HEK293T (cell line): Measurements from ENCODE around the gene ATXN7.
A peak's percentile ranks its signal among the peaks of the same experiment; 100 is the strongest.

Experiments used
- CTCF ChIA-PET: fragments of 350-600 bp; formaldehyde crosslinking; extraction: SDS; loops from one replicate; lab custom pipeline; 2021; ENCODE audit warnings: antibody characterized with exemption, inconsistent platforms; lab: Yijun Ruan, JAX
- POLR2A ChIA-PET: fragments of 350-600 bp; formaldehyde crosslinking; extraction: SDS; loops from one replicate; lab custom pipeline; 2020; ENCODE audit warnings: antibody characterized with exemption, inconsistent platforms; lab: Yijun Ruan, JAX
- DNase-seq: peaks from one replicate; pipeline ENCODE4 v3.0.0; 2012; ENCODE audit warnings: mixed read lengths; ENCODE audit errors: extremely low spot score
- ARNT ChIP-seq: fragments of 450-650 bp; IDR thresholded peaks from 2 replicates; pipeline ENCODE4 v1.6.1; 2017; ENCODE audit warnings: mild to moderate bottlenecking
- BHLHE40 ChIP-seq: fragments of 450-650 bp; IDR thresholded peaks from 2 replicates; pipeline ENCODE4 v1.6.1; 2016; ENCODE audit warnings: mild to moderate bottlenecking, moderate library complexity, borderline replicate concordance
- CTBP1 ChIP-seq: fragments of 450-650 bp; IDR thresholded peaks from 2 replicates; pipeline ENCODE4 v1.6.1; 2016; ENCODE audit warnings: borderline replicate concordance
- ELF4 ChIP-seq: fragments of 450-650 bp; IDR thresholded peaks from 2 replicates; pipeline ENCODE4 v1.6.1; 2017; ENCODE audit warnings: antibody characterized with exemption
- FOXA1 ChIP-seq: fragments of 450-650 bp; IDR thresholded peaks from 2 replicates; pipeline ENCODE4 v1.6.1; 2016; ENCODE audit warnings: mild to moderate bottlenecking
- FOXK2 ChIP-seq: fragments of 450-650 bp; IDR thresholded peaks from 2 replicates; pipeline ENCODE4 v1.6.1; 2016; ENCODE audit warnings: mild to moderate bottlenecking
- FOXM1 ChIP-seq: fragments of 450-650 bp; IDR thresholded peaks from 2 replicates; pipeline ENCODE4 v1.6.1; 2017; ENCODE audit warnings: mild to moderate bottlenecking, borderline replicate concordance
- HDGF ChIP-seq: fragments of 450-650 bp; IDR thresholded peaks from 2 replicates; pipeline ENCODE4 v1.6.1; 2017; ENCODE audit warnings: antibody characterized with exemption, borderline replicate concordance
- L3MBTL2 ChIP-seq: fragments of 450-650 bp; conservative IDR thresholded peaks from 2 replicates; pipeline ENCODE4 v1.6.1; 2016; ENCODE audit warnings: mild to moderate bottlenecking
- LEF1 ChIP-seq: fragments of 450-650 bp; IDR thresholded peaks from 2 replicates; pipeline ENCODE4 v1.6.1; 2017; ENCODE audit warnings: mild to moderate bottlenecking, borderline replicate concordance
- NFRKB ChIP-seq: fragments of 450-650 bp; IDR thresholded peaks from 2 replicates; pipeline ENCODE4 v1.6.1; 2016; ENCODE audit warnings: mild to moderate bottlenecking, moderate library complexity
- SP1 ChIP-seq: fragments of 450-650 bp; IDR thresholded peaks from 2 replicates; pipeline ENCODE4 v1.6.1; 2017
- SUZ12 ChIP-seq: fragments of 450-650 bp; IDR thresholded peaks from 2 replicates; pipeline ENCODE4 v1.6.1; 2016; ENCODE audit warnings: mild to moderate bottlenecking
- TARDBP ChIP-seq: fragments of 450-650 bp; IDR thresholded peaks from 2 replicates; pipeline ENCODE4 v1.6.1; 2016
- ZNF384 ChIP-seq: fragments of 450-650 bp; IDR thresholded peaks from 2 replicates; pipeline ENCODE4 v1.6.1; 2016
- TF ChIP-seq, protein P1 (sequence below): fragments of 450-650 bp; IDR thresholded peaks from 2 replicates; pipeline ENCODE4 v1.6.1; 2016

The ATXN7 gene

DNA sequence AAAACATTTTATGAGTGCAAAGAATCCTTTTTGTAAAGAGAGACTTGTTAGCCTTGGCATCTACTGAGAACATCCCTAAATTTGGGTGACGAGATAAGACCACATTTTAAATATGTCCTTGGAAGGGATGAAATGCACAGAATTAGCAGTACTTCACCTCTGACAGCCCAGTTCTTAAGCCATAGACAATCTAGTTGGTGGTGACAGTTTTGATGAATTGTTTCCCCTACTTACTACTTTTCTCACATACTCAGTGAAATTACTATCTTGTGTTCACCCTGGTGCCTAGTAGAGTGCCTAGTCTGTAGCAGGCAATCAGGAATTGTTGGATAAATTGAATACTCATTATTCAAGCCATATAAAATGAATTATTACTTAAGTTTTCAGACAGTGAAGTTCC lies 45.1 kb downstream of the ATXN7 start:
- DNase-seq = no peak
- TF ChIP-seq FOXM1 (no peak), ARNT (no peak), NFRKB (no peak)
- TF ChIP-seq, protein P1, sequence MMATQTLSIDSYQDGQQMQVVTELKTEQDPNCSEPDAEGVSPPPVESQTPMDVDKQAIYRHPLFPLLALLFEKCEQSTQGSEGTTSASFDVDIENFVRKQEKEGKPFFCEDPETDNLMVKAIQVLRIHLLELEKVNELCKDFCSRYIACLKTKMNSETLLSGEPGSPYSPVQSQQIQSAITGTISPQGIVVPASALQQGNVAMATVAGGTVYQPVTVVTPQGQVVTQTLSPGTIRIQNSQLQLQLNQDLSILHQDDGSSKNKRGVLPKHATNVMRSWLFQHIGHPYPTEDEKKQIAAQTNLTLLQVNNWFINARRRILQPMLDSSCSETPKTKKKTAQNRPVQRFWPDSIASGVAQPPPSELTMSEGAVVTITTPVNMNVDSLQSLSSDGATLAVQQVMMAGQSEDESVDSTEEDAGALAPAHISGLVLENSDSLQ = peak; percentile 48; the same call in 1 of the 2 replicates
- ChIA-PET CTCF (no interaction called here), POLR2A (interaction anchor here (0.6 kb wide), 1 partner anchor 17 kb away, joined by 3 read pairs; no protein-coding TSS in a partner anchor)

DNA sequence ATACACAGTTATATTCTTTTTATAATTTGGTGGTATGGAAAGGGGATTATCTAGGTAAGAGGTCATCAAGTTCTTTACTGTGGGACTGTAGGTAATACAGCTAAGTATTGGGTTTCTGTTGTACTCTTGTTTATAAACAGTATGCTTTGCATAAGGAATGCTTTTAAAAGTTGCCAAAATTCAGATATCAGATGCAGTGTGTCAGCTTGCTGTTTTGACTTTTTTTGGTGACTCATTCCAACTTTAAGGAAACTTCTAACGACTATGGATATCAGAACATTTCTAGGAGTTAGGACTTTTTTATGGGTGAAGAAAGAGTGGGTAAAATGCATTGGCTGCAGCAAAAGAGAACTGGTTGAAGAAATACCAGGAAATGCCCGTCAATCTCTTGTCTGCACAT lies 45.8 kb downstream of the ATXN7 start:
- ChIA-PET CTCF (no interaction called here), POLR2A (interaction anchor here (0.6 kb wide), 1 partner anchor 17 kb away, joined by 3 read pairs; no protein-coding TSS in a partner anchor)
- TF ChIP-seq FOXM1 (no peak), ELF4 (no peak), LEF1 (no peak), NFRKB (no peak), TARDBP (no peak), ZNF384 (no peak), HDGF (no peak), BHLHE40 (no peak), CTBP1 (no peak), FOXK2 (no peak), ARNT (no peak), SUZ12 (no peak), SP1 (no peak), L3MBTL2 (no peak), FOXA1 (no peak)
- TF ChIP-seq, protein P1 = no peak
- no peak for DNase-seq

DNA sequence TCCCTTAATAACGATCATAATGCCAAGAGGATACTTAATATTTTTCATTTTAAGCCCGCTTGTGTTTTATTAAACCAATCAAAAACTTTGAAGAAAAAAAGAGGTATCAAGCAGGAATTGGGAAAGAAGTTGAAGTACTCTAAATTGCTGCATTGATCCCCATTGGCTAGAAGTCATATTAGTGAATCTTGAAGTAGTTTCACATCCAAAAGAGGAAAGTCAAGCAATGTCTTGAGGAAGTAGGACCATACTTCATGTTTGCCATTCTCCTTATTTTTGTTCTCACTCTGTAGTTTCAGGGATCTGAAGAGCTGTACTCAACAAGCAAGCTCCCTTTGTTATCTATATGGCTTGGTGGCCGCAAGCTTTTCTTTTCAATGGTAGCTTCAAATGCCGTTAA lies 46.3 kb downstream of the ATXN7 start:
- DNase-seq = no peak
- POLR2A ChIA-PET = no interaction called here
- CTCF ChIA-PET = no interaction called here
- TF ChIP-seq ARNT (no peak), FOXK2 (no peak), L3MBTL2 (no peak)

DNA sequence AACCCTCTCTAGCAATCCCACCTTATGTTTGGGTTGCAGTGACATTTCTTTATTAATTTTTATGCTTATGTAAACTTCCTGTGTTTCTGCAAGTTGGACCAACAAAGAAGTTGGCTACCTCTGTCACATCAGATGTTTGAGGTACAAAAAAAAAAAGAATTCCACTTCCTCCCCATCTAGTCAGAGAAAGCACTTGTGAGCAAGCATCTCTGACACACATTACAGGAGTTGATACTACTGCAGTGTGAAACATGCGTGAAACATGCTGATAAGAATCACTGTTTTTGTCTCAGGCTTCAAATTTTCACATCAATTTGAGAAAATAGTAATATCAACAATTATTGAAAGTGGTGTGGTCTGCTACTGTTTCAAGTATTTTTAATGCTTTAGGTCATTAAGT lies 47.2 kb downstream of the ATXN7 start:
- no peak for DNase-seq
- CTCF ChIA-PET = no interaction called here
- no peak for TF ChIP-seq SUZ12
- TF ChIP-seq FOXA1 = no peak
- no peak for TF ChIP-seq SP1
- no peak for TF ChIP-seq NFRKB
- no peak for TF ChIP-seq HDGF
- TF ChIP-seq L3MBTL2 = no peak
- no peak for TF ChIP-seq BHLHE40
- TF ChIP-seq FOXK2 = no peak
- no peak for TF ChIP-seq ARNT
- no peak for TF ChIP-seq LEF1
- TF ChIP-seq FOXM1 = no peak
- TF ChIP-seq CTBP1 = no peak
- TF ChIP-seq ZNF384 = no peak
- POLR2A ChIA-PET = no interaction called here

DNA sequence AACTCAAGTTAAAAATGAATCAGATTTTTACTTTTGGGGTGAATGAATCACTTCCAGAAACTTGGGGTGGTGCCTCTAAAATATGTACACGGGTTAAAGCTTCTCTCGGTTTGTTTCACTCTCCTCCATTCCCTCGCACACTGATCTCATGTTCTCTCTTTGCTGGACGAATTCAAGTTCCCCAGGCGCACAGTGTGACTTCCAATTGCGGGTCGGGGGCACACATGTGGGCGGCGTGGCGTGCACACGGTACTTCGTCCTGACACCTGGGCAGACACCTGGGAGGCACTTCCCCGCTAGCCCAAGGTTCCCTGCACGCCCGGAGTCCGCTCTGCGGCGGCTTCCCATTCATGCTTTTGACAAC lies 47.8 kb downstream of the ATXN7 start:
- TF ChIP-seq L3MBTL2 (peak; percentile 49; the same call in 1 of the 2 replicates), ARNT (no peak)
- TF ChIP-seq, protein P1 = no peak
- DNase-seq = no peak
- POLR2A ChIA-PET = interaction anchor here (1.0 to 1.4 kb wide), 2 partner anchors 15 to 42 kb away, joined by 3 to 5 read pairs; no protein-coding TSS in a partner anchor
- CTCF ChIA-PET = interaction anchor here (1.4 kb wide), 1 partner anchor 106 kb away, joined by 4 read pairs; no protein-coding TSS in a partner anchor

DNA sequence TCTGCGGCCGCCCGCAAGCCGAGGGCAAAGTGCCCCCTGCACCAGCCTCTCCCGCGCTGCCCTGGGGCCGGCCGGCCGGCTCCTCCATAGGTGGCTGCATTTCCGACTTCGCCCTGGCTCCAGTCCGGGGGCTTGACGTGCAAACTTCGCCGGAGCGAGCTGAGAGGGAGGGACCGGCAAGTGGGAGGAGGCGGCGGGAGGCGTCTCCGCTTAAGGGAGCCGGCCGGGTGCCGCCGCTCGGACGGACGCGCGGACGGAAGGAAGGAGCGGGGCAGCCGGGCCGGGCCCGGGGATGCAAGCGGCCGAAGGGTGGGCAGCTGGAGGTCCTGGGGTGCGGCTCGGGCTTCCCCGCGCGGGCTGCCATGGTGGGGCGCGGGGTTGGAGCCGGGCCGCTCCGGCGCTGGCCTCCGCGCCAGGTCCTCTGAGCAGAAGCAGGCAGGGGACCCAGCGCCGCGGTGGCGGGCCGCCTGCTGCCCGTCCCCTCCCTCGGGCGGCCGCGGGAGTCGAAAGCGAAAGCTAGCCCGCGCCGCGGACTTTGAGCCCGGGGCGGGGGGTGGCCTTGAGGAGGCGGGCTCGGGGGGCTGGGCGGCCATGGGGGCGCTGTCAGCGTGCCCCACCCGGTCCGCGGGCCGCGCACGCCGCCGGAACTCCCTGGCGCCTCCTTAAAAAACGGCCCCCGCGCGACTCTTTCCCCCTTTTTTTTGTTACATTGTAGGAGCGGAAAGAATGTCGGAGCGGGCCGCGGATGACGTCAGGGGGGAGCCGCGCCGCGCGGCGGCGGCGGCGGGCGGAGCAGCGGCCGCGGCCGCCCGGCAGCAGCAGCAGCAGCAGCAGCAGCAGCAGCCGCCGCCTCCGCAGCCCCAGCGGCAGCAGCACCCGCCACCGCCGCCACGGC lies 48.5 kb downstream of the ATXN7 start, which contains the start of gene SCAANT1:
Gene SCAANT1 (minus strand): TSS at position 511 of the 895 bp plus-strand sequence.
- TF ChIP-seq CTBP1 = no peak
- TF ChIP-seq HDGF = no peak
- TF ChIP-seq FOXM1 = 0 out of 2 replicates have a peak, but pooled peaks have one; percentile 37
- TF ChIP-seq ZNF384 = no peak
- CTCF ChIA-PET = interaction anchor here (1.4 kb wide), 1 partner anchor 106 kb away, joined by 4 read pairs; no protein-coding TSS in a partner anchor
- DNase-seq = peak; percentile 81
- POLR2A ChIA-PET = interaction anchor here (1.0 to 1.4 kb wide), 2 partner anchors 16 to 42 kb away, joined by 3 to 5 read pairs; no protein-coding TSS in a partner anchor
